CD14-positive monocyte (primary cell): Measurements from ENCODE around the gene DELE1. TPM values are rescaled to one million over a fixed set of nuclear protein-coding genes. Genes with fewer than 3 reads are reported as not detected.
A peak's percentile ranks its signal among the peaks of the same experiment; 100 is the strongest.

ENCODE experiments used
- DNase-seq, 3 donors: peaks; one replicate each; pipeline ENCODE4 v3.0.0-alpha.2; 2011 to 2022
- H2AFZ ChIP-seq: 2 replicates; pipeline ENCODE4 v1.6.0; 2012; ENCODE audit warnings: mild to moderate bottlenecking, low read depth, low read length, inconsistent platforms; ENCODE audit not compliant: insufficient read depth, poor library complexity, severe bottlenecking
- H3K27ac ChIP-seq, 2 donors: 1 replicate in 1 of 2; 2 replicates in 1 of 2; pipeline ENCODE4 v1.5.1; 2012 to 2013; ENCODE audit warnings: low read length in 2 of 2, control low read depth in 1 of 2, inconsistent platforms in 1 of 2, low read depth in 1 of 2, mild to moderate bottlenecking in 1 of 2
- H3K27me3 ChIP-seq, 2 donors: one replicate each; pipeline versions ENCODE4 v1.6.0 to v1.6.1; 2011 to 2013; ENCODE audit warnings: low read length in 2 of 2; ENCODE audit not compliant: control insufficient read depth in 2 of 2, insufficient read depth in 2 of 2
- H3K36me3 ChIP-seq, 2 donors: replicated peaks in 1 of 2; 1 replicate in 1 of 2; 2 replicates in 1 of 2; pipeline versions ENCODE4 v1.5.1 to v1.6.1; 2012 to 2013; ENCODE audit warnings: low read length in 2 of 2, control low read depth in 1 of 2, inconsistent platforms in 1 of 2, mild to moderate bottlenecking in 1 of 2; ENCODE audit not compliant: insufficient read depth in 2 of 2, control insufficient read depth in 1 of 2
- H3K4me1 ChIP-seq, 2 donors: 1 replicate in 1 of 2; 2 replicates in 1 of 2; pipeline versions ENCODE4 v1.5.1 to v1.6.1; 2012 to 2013; ENCODE audit warnings: low read length in 2 of 2, control low read depth in 1 of 2, inconsistent platforms in 1 of 2, mild to moderate bottlenecking in 1 of 2, moderate library complexity in 1 of 2; ENCODE audit not compliant: insufficient read depth in 2 of 2, control insufficient read depth in 1 of 2
- H3K4me2 ChIP-seq: replicated peaks from 2 replicates; pipeline ENCODE3; 2012; ENCODE audit warnings: low read length, moderate library complexity, mild to moderate bottlenecking; ENCODE audit not compliant: poor library complexity, severe bottlenecking; ENCODE audit errors: extremely low read depth
- H3K4me3 ChIP-seq, 3 experiments: fragments of 200-600 bp in 1 of 3; sonication (generic) in 1 of 3; replicated peaks in 1 of 3; 1 replicate in 2 of 3; 2 replicates in 1 of 3; pipeline ENCODE4 v1.5.1; 2011 to 2013; ENCODE audit warnings: low read length in 3 of 3, mild to moderate bottlenecking in 3 of 3, control low read depth in 2 of 3, low read depth in 2 of 3, inconsistent platforms in 1 of 3, moderate library complexity in 1 of 3
- H3K79me2 ChIP-seq: 2 replicates; pipeline ENCODE4 v1.6.0; 2012; ENCODE audit warnings: mild to moderate bottlenecking, control low read depth, inconsistent platforms, low read length, moderate library complexity; ENCODE audit not compliant: insufficient read depth
- H3K9ac ChIP-seq: 2 replicates; pipeline ENCODE4 v1.6.0; 2017; ENCODE audit warnings: low read length, mild to moderate bottlenecking; ENCODE audit not compliant: insufficient read depth, poor library complexity, severe bottlenecking
- H3K9me3 ChIP-seq, 2 donors: replicated peaks in 1 of 2; 1 replicate in 1 of 2; 2 replicates in 1 of 2; pipeline versions ENCODE4 v1.5.1 to v1.6.1; 2012 to 2013; ENCODE audit warnings: low read length in 2 of 2, control low read depth in 1 of 2; ENCODE audit not compliant: control insufficient read depth in 1 of 2, insufficient read depth in 1 of 2
- H4K20me1 ChIP-seq: 2 replicates; pipeline ENCODE4 v1.6.0; 2012; ENCODE audit warnings: mild to moderate bottlenecking, low read length, control low read depth, moderate library complexity; ENCODE audit not compliant: insufficient read depth
- H3K27ac Mint-ChIP-seq, 7 donors: one replicate each; pipeline ENCODE4 v1.8.0; 2020; ENCODE audit warnings: mild to moderate bottlenecking in 7 of 7, mixed read lengths in 7 of 7, moderate library complexity in 6 of 7, inconsistent platforms in 2 of 7
- H3K27me3 Mint-ChIP-seq, 3 donors: one replicate each; pipeline ENCODE4 v1.8.0; 2021 to 2022; ENCODE audit warnings: low read depth in 3 of 3, mild to moderate bottlenecking in 3 of 3, mixed read lengths in 3 of 3, moderate library complexity in 3 of 3, inconsistent platforms in 1 of 3
- H3K36me3 Mint-ChIP-seq, 2 donors: one replicate each; pipeline ENCODE4 v1.8.0; 2020; ENCODE audit warnings: mixed read lengths in 2 of 2, inconsistent platforms in 1 of 2, mild to moderate bottlenecking in 1 of 2
- H3K4me1 Mint-ChIP-seq: one replicate; pipeline ENCODE4 v1.8.0; 2020; ENCODE audit warnings: mild to moderate bottlenecking, mixed read lengths
- H3K4me3 Mint-ChIP-seq, 2 donors: one replicate each; pipeline ENCODE4 v1.8.0; 2020; ENCODE audit warnings: mild to moderate bottlenecking in 2 of 2, mixed read lengths in 2 of 2, moderate library complexity in 1 of 2
- H3K9me3 Mint-ChIP-seq, 7 donors: one replicate each; pipeline ENCODE4 v1.8.0; 2020 to 2022; ENCODE audit warnings: mixed read lengths in 7 of 7, mild to moderate bottlenecking in 6 of 7, moderate library complexity in 6 of 7, inconsistent platforms in 2 of 7
- WGBS: methylation state at CpG from one replicate; pipeline ENCODE4 v1.1.5; 2013; ENCODE audit warnings: missing lambda C conversion rate; ENCODE audit not compliant: insufficient coverage; 5-methylcytosine and 5-hydroxymethylcytosine counted together
- intact Hi-C, 2 donors: fragments of 100-400 bp; cut with micrococcal nuclease; formaldehyde crosslinking; loops; one replicate each; pipeline versions ENCODE4 v1.15.0 to v1.15.1; 2023
- polyA plus RNA-seq, 3 donors: library from polyadenylated mRNA; depleted of rRNA in 1 of 3; unstranded in 2 of 3; stranded (reverse) in 1 of 3; fragments of 300-500 nt in 2 of 3; fragments of >200 nt in 1 of 3; fragmentation: Illumina TruSeq in 2 of 3; gene quantifications; 1 replicate in 2 of 3; 2 replicates in 1 of 3; pipeline ENCODE4 v1.2.3, GENCODE V29; 2012 to 2021
- TF ChIP-seq, protein P1 (sequence below): fragments of 200-600 bp; IDR thresholded peaks from one replicate; pipeline ENCODE4 v1.8.0; 2022; ENCODE audit warnings: antibody characterized with exemption, mild to moderate bottlenecking

The DELE1 gene
- polyA plus RNA-seq, 3 donors = 47.3 to 140 (median 49.6) TPM

DNA sequence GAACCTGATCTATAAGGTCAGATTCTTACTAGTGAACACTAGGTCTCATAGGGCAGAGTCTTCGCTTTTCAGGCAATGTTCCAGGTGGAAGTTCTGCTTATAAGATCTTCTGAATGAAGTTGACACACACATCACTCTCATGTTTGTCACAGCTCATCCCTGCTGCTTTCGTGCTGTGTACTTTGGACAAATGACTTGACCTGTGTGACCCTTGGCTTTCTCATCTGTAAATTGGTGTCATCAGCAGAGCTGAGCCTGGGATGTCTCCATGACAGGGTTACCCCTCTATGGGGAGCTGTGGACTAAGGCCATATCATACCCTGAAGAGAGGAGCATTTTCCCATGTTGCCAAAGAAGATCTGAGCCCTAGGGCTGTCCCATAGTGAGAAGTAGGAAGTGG lies 2.8 kb downstream of the DELE1 start:
- H4K20me1 ChIP-seq = peaks cover 30% of the 10 kb centered on the region
- H3K4me2 ChIP-seq = no peak overlapping the region
- peaks cover 57 to 64% of the 10 kb centered on the region in 2 donors for H3K36me3 Mint-ChIP-seq
- peak overlapping the region in 1 of 7 donors; percentile 12 for H3K27ac Mint-ChIP-seq
- no peak overlapping the region for H3K4me3 ChIP-seq
- 100% methylated on average over 2 of the region's 2 CpGs for WGBS
- intact Hi-C loops = no loop called here
- H3K9ac ChIP-seq = no peak overlapping the region
- H3K36me3 ChIP-seq = peaks cover 60 to 64% of the 10 kb centered on the region in 2 donors
- H3K4me1 Mint-ChIP-seq = peaks cover 19% of the 10 kb centered on the region
- DNase-seq = no peak
- H3K27me3 Mint-ChIP-seq = no peaks in the 10 kb centered on the region
- peak overlapping the region in 1 of 2 donors; percentile 53 for H3K27ac ChIP-seq
- H3K9me3 Mint-ChIP-seq = no peaks in the 10 kb centered on the region
- no peak overlapping the region for H3K4me3 Mint-ChIP-seq
- H3K9me3 ChIP-seq = no peaks in the 10 kb centered on the region
- no peak overlapping the region for H2AFZ ChIP-seq
- no peaks in the 10 kb centered on the region for H3K27me3 ChIP-seq
- TF ChIP-seq, protein P1, sequence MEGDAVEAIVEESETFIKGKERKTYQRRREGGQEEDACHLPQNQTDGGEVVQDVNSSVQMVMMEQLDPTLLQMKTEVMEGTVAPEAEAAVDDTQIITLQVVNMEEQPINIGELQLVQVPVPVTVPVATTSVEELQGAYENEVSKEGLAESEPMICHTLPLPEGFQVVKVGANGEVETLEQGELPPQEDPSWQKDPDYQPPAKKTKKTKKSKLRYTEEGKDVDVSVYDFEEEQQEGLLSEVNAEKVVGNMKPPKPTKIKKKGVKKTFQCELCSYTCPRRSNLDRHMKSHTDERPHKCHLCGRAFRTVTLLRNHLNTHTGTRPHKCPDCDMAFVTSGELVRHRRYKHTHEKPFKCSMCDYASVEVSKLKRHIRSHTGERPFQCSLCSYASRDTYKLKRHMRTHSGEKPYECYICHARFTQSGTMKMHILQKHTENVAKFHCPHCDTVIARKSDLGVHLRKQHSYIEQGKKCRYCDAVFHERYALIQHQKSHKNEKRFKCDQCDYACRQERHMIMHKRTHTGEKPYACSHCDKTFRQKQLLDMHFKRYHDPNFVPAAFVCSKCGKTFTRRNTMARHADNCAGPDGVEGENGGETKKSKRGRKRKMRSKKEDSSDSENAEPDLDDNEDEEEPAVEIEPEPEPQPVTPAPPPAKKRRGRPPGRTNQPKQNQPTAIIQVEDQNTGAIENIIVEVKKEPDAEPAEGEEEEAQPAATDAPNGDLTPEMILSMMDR = no peak
- peaks cover 13 to 15% of the 10 kb centered on the region in 2 donors for H3K4me1 ChIP-seq
- H3K79me2 ChIP-seq = peaks cover 15% of the 10 kb centered on the region

DNA sequence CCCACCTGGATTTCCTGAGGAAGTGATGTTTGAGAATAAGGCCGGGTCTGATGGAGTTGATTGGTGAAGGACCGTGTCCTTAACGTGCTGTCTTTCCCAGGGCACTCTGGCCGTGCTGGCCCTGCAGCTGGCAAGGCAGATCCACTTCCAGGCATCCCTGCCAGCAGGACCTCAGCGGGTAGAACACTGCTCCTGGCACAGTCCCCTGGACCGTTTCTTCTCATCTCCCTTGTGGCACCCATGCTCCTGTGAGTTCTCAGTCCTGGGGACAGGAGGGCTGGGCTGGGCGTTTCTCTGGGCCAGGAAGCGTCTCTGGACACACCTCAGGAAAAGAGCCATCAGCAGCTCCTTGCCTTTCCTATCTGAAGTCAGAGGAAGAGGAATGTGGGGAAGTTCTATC lies 4.4 kb downstream of the DELE1 start:
- peaks cover 0 to 2% (median 0%) of the 10 kb centered on the region in 3 donors for H3K27me3 Mint-ChIP-seq
- Histone ChIP-seq H3K4me2 (no peak overlapping the region), H2AFZ (no peak overlapping the region), H3K27ac (no peak overlapping the region), H3K4me1 (peaks cover 10 to 11% of the 10 kb centered on the region in 2 donors), H3K27me3 (no peaks in the 10 kb centered on the region), H3K4me3 (no peak overlapping the region), H3K36me3 (peaks cover 73 to 78% of the 10 kb centered on the region in 2 donors), H3K9me3 (no peaks in the 10 kb centered on the region), H3K9ac (no peak overlapping the region), H3K79me2 (peaks cover 14% of the 10 kb centered on the region), H4K20me1 (peaks cover 38% of the 10 kb centered on the region)
- no peaks in the 10 kb centered on the region for H3K9me3 Mint-ChIP-seq
- peaks cover 15% of the 10 kb centered on the region for H3K4me1 Mint-ChIP-seq
- H3K36me3 Mint-ChIP-seq = peaks cover 70 to 80% of the 10 kb centered on the region in 2 donors
- intact Hi-C loops = no loop called here
- H3K27ac Mint-ChIP-seq = peak overlapping the region in 1 of 7 donors; percentile 43
- no peak overlapping the region for H3K4me3 Mint-ChIP-seq
- no peak for DNase-seq
- WGBS = 49% methylated on average over 6 of the region's 8 CpGs
- TF ChIP-seq, protein P1 = no peak
